LNCaP clone FGC (cell line): ENCODE data around the gene SLC26A8.
"Not testable (repeated sequence)": the region's sequence is repeated elsewhere in the genome, so short reads cannot be mapped to it uniquely, and the experiment has no call there.

ENCODE experiments used
- DNase-seq: peaks from one replicate; pipeline ENCODE4 v3.0.0-alpha.2; 2011; ENCODE audit warnings: low read depth
- H3K4me3 ChIP-seq: 2 replicates; pipeline ENCODE4 v1.5.1; 2011; ENCODE audit warnings: mild to moderate bottlenecking, low read depth, low read length, control low read depth
- CTCF ChIP-seq: IDR thresholded peaks from 2 replicates; pipeline ENCODE4 v1.5.1; 2012; ENCODE audit warnings: mild to moderate bottlenecking; ENCODE audit not compliant: control insufficient read depth, insufficient read depth; ENCODE audit errors: extremely low read depth

The SLC26A8 gene

GRCh38 chr6:36039112-36039511 is 14.7 kb upstream of the SLC26A8 start:
- DNase-seq: no peak
- TF ChIP-seq CTCF: no peak
- no peak overlapping the region for H3K4me3 ChIP-seq

GRCh38 chr6:36038120-36038876 is 13.9 kb upstream of the SLC26A8 start:
- no peak for TF ChIP-seq CTCF
- H3K4me3 ChIP-seq: no peak overlapping the region
- no peak for DNase-seq

- H3K4me3 ChIP-seq: no peak overlapping the region
- DNase-seq: no peak
- TF ChIP-seq CTCF: no peak
Observed at GRCh38 chr6:36035225-36035624, 10.8 kb upstream of the SLC26A8 start.

GRCh38 chr6:36034441-36034840 is 10.0 kb upstream of the SLC26A8 start:
- no peak for TF ChIP-seq CTCF
- H3K4me3 ChIP-seq: no peak overlapping the region
- no peak for DNase-seq

- no peak overlapping the region for H3K4me3 ChIP-seq
- DNase-seq: no peak
- TF ChIP-seq CTCF: no peak
Observed at GRCh38 chr6:36033935-36034334, 9.5 kb upstream of the SLC26A8 start.

GRCh38 chr6:36033144-36033543 is 8.7 kb upstream of the SLC26A8 start:
- not testable (repeated sequence) for DNase-seq, H3K4me3 ChIP-seq

- DNase-seq: no peak
- no peak for TF ChIP-seq CTCF
- H3K4me3 ChIP-seq: no peak overlapping the region
Observed at GRCh38 chr6:36032261-36032660, 7.8 kb upstream of the SLC26A8 start.
